Small intestine (tissue), 7 donors: Measurements from ENCODE around the gene TNFRSF12A. TPM values are rescaled to one million over a fixed set of nuclear protein-coding genes. Genes with fewer than 3 reads are reported as not detected.

Experiments used
- DNase-seq, 2 donors: peaks; one replicate each; pipeline versions ENCODE4 v3.0.0 to v3.0.0-alpha.2; 2013
- FAIRE-seq: peaks from 2 replicates; lab custom pipeline; 2012; peaks lifted over from hg19 to GRCh38; lab: Jason Lieb, UNC
- H3K27ac ChIP-seq, 3 donors: one replicate each; pipeline ENCODE4 v1.5.1; 2013; ENCODE audit warnings: low read length in 2 of 3, mild to moderate bottlenecking in 2 of 3, control low read depth in 1 of 3, inconsistent platforms in 1 of 3, low read depth in 1 of 3, moderate library complexity in 1 of 3
- H3K27me3 ChIP-seq, 3 donors: one replicate each; pipeline ENCODE4 v1.6.1; 2013; ENCODE audit warnings: low read length in 3 of 3, inconsistent platforms in 1 of 3; ENCODE audit not compliant: control insufficient read depth in 3 of 3, insufficient read depth in 3 of 3
- H3K36me3 ChIP-seq, 3 donors: one replicate each; pipeline ENCODE4 v1.6.1; 2013; ENCODE audit warnings: low read length in 3 of 3, inconsistent platforms in 1 of 3, low read depth in 1 of 3, mild to moderate bottlenecking in 1 of 3, moderate library complexity in 1 of 3; ENCODE audit not compliant: control insufficient read depth in 3 of 3, insufficient read depth in 2 of 3
- H3K4me1 ChIP-seq, 3 donors: one replicate each; pipeline ENCODE4 v1.6.1; 2013; ENCODE audit warnings: low read length in 2 of 3, inconsistent platforms in 1 of 3, low read depth in 1 of 3, mild to moderate bottlenecking in 1 of 3, moderate library complexity in 1 of 3; ENCODE audit not compliant: control insufficient read depth in 3 of 3, insufficient read depth in 2 of 3
- H3K4me3 ChIP-seq, 3 donors: one replicate each; pipeline ENCODE4 v1.5.1; 2013; ENCODE audit warnings: low read length in 3 of 3, control low read depth in 1 of 3, inconsistent platforms in 1 of 3, low read depth in 1 of 3, mild to moderate bottlenecking in 1 of 3, moderate library complexity in 1 of 3
- H3K9me3 ChIP-seq, 2 donors: one replicate each; pipeline ENCODE4 v1.6.1; 2013; ENCODE audit warnings: low read depth in 1 of 2, low read length in 1 of 2; ENCODE audit not compliant: control insufficient read depth in 2 of 2, insufficient read depth in 1 of 2
- WGBS, 3 donors: extraction: QIAGEN DNeasy Blood & Tissue Kit; methylation state at CpG; one replicate each; pipeline ENCODE4 v1.1.7; 2013; 5-methylcytosine and 5-hydroxymethylcytosine counted together
- polyA plus RNA-seq, 4 donors: library from polyadenylated mRNA; stranded (reverse) in 3 of 4; unstranded in 1 of 4; fragments of 200-250 nt in 3 of 4; fragments of 120-200 nt in 1 of 4; gene quantifications; one replicate each; pipeline versions ENCODE4 v1.2.1 to v1.2.3, GENCODE V29; 2013
- donor health status: healthy with polysubstance abuse.
- donor health status: control.
- donor health status: control.
- donor health status: Bipolar disorder and iron deficiency.
- donor health status: healthy.

TNFRSF12A gene
- polyA plus RNA-seq, 4 donors, result 27.4 to 259 (median 80.2) TPM

GRCh38 chr16:2981177-2981898, 38.8 kb upstream of the TNFRSF12A start:
- peaks cover 0 to 2% (median 0%) of the 10 kb centered on the region in 3 donors for H3K27me3 ChIP-seq
- peak overlapping the region in 1 of 3 donors; percentile 90 for H3K4me3 ChIP-seq
- FAIRE-seq, result no peak
- H3K27ac ChIP-seq, result peak overlapping the region; percentile 46 to 91 (median 85)
- WGBS, 3 donors, result 49 to 61% (median 50%) methylated on average over 33 of the region's 33 CpGs
- no peaks in the 10 kb centered on the region for H3K9me3 ChIP-seq
- peaks cover 0 to 15% (median 0%) of the 10 kb centered on the region in 3 donors for H3K36me3 ChIP-seq
- peak; percentile 45 to 48 for DNase-seq
- peaks cover 0 to 17% (median 0%) of the 10 kb centered on the region in 3 donors for H3K4me1 ChIP-seq

GRCh38 chr16:2981899-2982250, 38.3 kb upstream of the TNFRSF12A start:
- no peak for FAIRE-seq
- H3K27ac ChIP-seq, result no peak overlapping the region
- H3K27me3 ChIP-seq, result peaks cover 0 to 2% (median 0%) of the 10 kb centered on the region in 3 donors
- H3K9me3 ChIP-seq, result no peaks in the 10 kb centered on the region
- peaks cover 0 to 17% (median 0%) of the 10 kb centered on the region in 3 donors for H3K4me1 ChIP-seq
- H3K36me3 ChIP-seq, result peaks cover 0 to 9% (median 0%) of the 10 kb centered on the region in 3 donors
- 75 to 80% (median 76%) methylated on average over 4 of the region's 4 CpGs for WGBS, 3 donors
- no peak for DNase-seq
- H3K4me3 ChIP-seq, result no peak overlapping the region

- Histone ChIP-seq H3K27me3 (peaks cover 0 to 2% (median 0%) of the 10 kb centered on the region in 3 donors), H3K36me3 (peaks cover 0 to 5% (median 0%) of the 10 kb centered on the region in 3 donors), H3K4me3 (no peak overlapping the region), H3K27ac (no peak overlapping the region), H3K9me3 (no peaks in the 10 kb centered on the region), H3K4me1 (peaks cover 0 to 17% (median 0%) of the 10 kb centered on the region in 3 donors)
- WGBS, 3 donors, result 85 to 91% (median 90%) methylated on average over 5 of the region's 5 CpGs
- FAIRE-seq (no peak), DNase-seq (no peak)
Observed at GRCh38 chr16:2982402-2982801, 37.8 kb upstream of the TNFRSF12A start.

GRCh38 chr16:2983706-2984136, 36.4 kb upstream of the TNFRSF12A start:
- Histone ChIP-seq H3K27me3 (peaks cover 0 to 2% (median 0%) of the 10 kb centered on the region in 3 donors), H3K4me3 (no peak overlapping the region), H3K4me1 (peaks cover 0 to 17% (median 0%) of the 10 kb centered on the region in 3 donors), H3K36me3 (no peaks in the 10 kb centered on the region), H3K9me3 (no peaks in the 10 kb centered on the region), H3K27ac (no peak overlapping the region)
- no peak for FAIRE-seq
- peak; percentile 74 to 88 for DNase-seq
- WGBS, 3 donors, result 1 to 9% (median 4%) methylated on average over 42 of the region's 42 CpGs

- H3K4me1 ChIP-seq, result peaks cover 0 to 10% (median 0%) of the 10 kb centered on the region in 3 donors
- H3K9me3 ChIP-seq, result no peaks in the 10 kb centered on the region
- no peak overlapping the region for H3K27ac ChIP-seq
- no peak overlapping the region for H3K4me3 ChIP-seq
- no peaks in the 10 kb centered on the region for H3K36me3 ChIP-seq
- peaks cover 0 to 1% (median 0%) of the 10 kb centered on the region in 3 donors for H3K27me3 ChIP-seq
- FAIRE-seq (no peak), DNase-seq (no peak)
- 59 to 61% (median 59%) methylated on average over 8 to 9 of the region's 9 CpGs for WGBS, 3 donors
Observed at GRCh38 chr16:2985462-2985861, 34.7 kb upstream of the TNFRSF12A start.

- H3K27ac ChIP-seq, result no peak overlapping the region
- DNase-seq (no peak), FAIRE-seq (no peak)
- 76 to 81% (median 79%) methylated on average over 15 of the region's 15 CpGs for WGBS, 3 donors
- H3K27me3 ChIP-seq, result peaks cover 0 to 4% (median 0%) of the 10 kb centered on the region in 3 donors
- peaks cover 0 to 7% (median 0%) of the 10 kb centered on the region in 3 donors for H3K4me1 ChIP-seq
- H3K36me3 ChIP-seq, result no peaks in the 10 kb centered on the region
- H3K9me3 ChIP-seq, result no peaks in the 10 kb centered on the region
- H3K4me3 ChIP-seq, result no peak overlapping the region
Observed at GRCh38 chr16:2985893-2986355, 34.2 kb upstream of the TNFRSF12A start.

- Histone ChIP-seq H3K27ac (no peak overlapping the region), H3K36me3 (no peaks in the 10 kb centered on the region), H3K27me3 (peaks cover 0 to 4% (median 0%) of the 10 kb centered on the region in 3 donors), H3K9me3 (no peaks in the 10 kb centered on the region), H3K4me1 (no peaks in the 10 kb centered on the region), H3K4me3 (no peak overlapping the region)
- 70 to 78% (median 75%) methylated on average over 15 to 17 of the region's 17 CpGs for WGBS, 3 donors
- no peak for DNase-seq
- FAIRE-seq, result no peak
Observed at GRCh38 chr16:2986623-2987188, 33.5 kb upstream of the TNFRSF12A start.

- no peak for DNase-seq
- 81 to 90% (median 90%) methylated on average over 9 of the region's 9 CpGs for WGBS, 3 donors
- H3K4me1 ChIP-seq, result no peaks in the 10 kb centered on the region
- H3K27me3 ChIP-seq, result peaks cover 0 to 4% (median 0%) of the 10 kb centered on the region in 3 donors
- FAIRE-seq, result no peak
- no peak overlapping the region for H3K27ac ChIP-seq
- no peaks in the 10 kb centered on the region for H3K9me3 ChIP-seq
- no peaks in the 10 kb centered on the region for H3K36me3 ChIP-seq
- H3K4me3 ChIP-seq, result no peak overlapping the region
Observed at GRCh38 chr16:2987286-2987685, 32.9 kb upstream of the TNFRSF12A start.
